H1 (cell line): ENCODE results near the gene NFIX. TPM values are rescaled to one million over a fixed set of nuclear protein-coding genes. Genes with fewer than 3 reads are reported as not detected.
A peak's percentile ranks its signal among the peaks of the same experiment; 100 is the strongest.

Source experiments
- CTCF ChIA-PET: fragments of 300-600 bp; sonication (Branson Sonifier 250); formaldehyde crosslinking; loops from one replicate; lab custom pipeline; 2021; ENCODE audit not compliant: partially characterized antibody; lab: Charles Lee
- POLR2A ChIA-PET: fragments of 300-600 bp; sonication (Branson Sonifier 250); formaldehyde crosslinking; loops from one replicate; lab custom pipeline; 2021; ENCODE audit warnings: inconsistent platforms; ENCODE audit not compliant: partially characterized antibody; lab: Charles Lee
- DNase-seq, 2 experiments: peaks; one replicate each; pipeline versions ENCODE4 v3.0.0 to v3.0.0-alpha.2; 2010 to 2022; ENCODE audit warnings: low spot score in 2 of 2, low read depth in 1 of 2, mixed read lengths in 1 of 2
- FAIRE-seq: peaks from 2 replicates; lab custom pipeline; 2011; peaks lifted over from hg19 to GRCh38; lab: Jason Lieb, UNC
- H2AFZ ChIP-seq: 2 replicates; pipeline ENCODE4 v1.8.1; 2012; ENCODE audit warnings: low read length, inconsistent platforms
- H2AK5ac ChIP-seq: 2 replicates; pipeline ENCODE4 v1.6.1; 2013; ENCODE audit warnings: low read depth, low read length
- H2BK120ac ChIP-seq: replicated peaks from 2 replicates; pipeline ENCODE3; 2013; ENCODE audit warnings: low read depth, low read length, inconsistent platforms
- H2BK12ac ChIP-seq: 2 replicates; pipeline ENCODE4 v1.6.1; 2013; ENCODE audit warnings: low read depth, low read length
- H2BK15ac ChIP-seq: 2 replicates; pipeline ENCODE4 v1.6.1; 2013; ENCODE audit warnings: low read length
- H2BK20ac ChIP-seq: 2 replicates; pipeline ENCODE4 v1.6.1; 2013; ENCODE audit warnings: low read length
- H2BK5ac ChIP-seq: 2 replicates; pipeline ENCODE4 v1.6.1; 2013; ENCODE audit warnings: low read depth, low read length
- H3K14ac ChIP-seq: 2 replicates; pipeline ENCODE4 v1.6.1; 2013; ENCODE audit warnings: inconsistent platforms; ENCODE audit not compliant: insufficient read length
- H3K18ac ChIP-seq: 2 replicates; pipeline ENCODE4 v1.6.1; 2013; ENCODE audit warnings: low read length; ENCODE audit errors: extremely low read depth
- H3K23ac ChIP-seq: 2 replicates; pipeline ENCODE4 v1.6.1; 2013; ENCODE audit warnings: inconsistent platforms; ENCODE audit not compliant: insufficient read length
- H3K23me2 ChIP-seq: 2 replicates; pipeline ENCODE4 v1.6.1; 2013; ENCODE audit warnings: low read depth, low read length
- H3K27ac ChIP-seq: 2 replicates; pipeline ENCODE4 v1.6.1; 2011; ENCODE audit warnings: low read depth, low read length, inconsistent platforms
- H3K27me3 ChIP-seq, 4 experiments: replicated peaks in 1 of 4; 1 replicate in 1 of 4; 2 replicates in 3 of 4; pipeline versions ENCODE4 v1.6.1 to v1.8.1; 2011 to 2013; ENCODE audit warnings: low read length in 3 of 4, mild to moderate bottlenecking in 3 of 4, inconsistent platforms in 2 of 4, mixed read lengths in 2 of 4, moderate library complexity in 1 of 4; ENCODE audit not compliant: control insufficient read depth in 3 of 4, insufficient read depth in 3 of 4; ENCODE audit errors: extremely low read depth in 1 of 4
- H3K36me3 ChIP-seq, 4 experiments: 2 replicates each; pipeline versions ENCODE4 v1.6.1 to v1.8.1; 2011 to 2013; ENCODE audit warnings: mild to moderate bottlenecking in 4 of 4, low read length in 3 of 4, moderate library complexity in 2 of 4, control low read depth in 1 of 4, inconsistent platforms in 1 of 4; ENCODE audit not compliant: insufficient read depth in 4 of 4, control insufficient read depth in 2 of 4
- H3K4ac ChIP-seq: replicated peaks from 2 replicates; pipeline ENCODE3; 2013; ENCODE audit warnings: low read length, low read depth, mixed read lengths, inconsistent platforms; ENCODE audit not compliant: insufficient read length
- H3K4me1 ChIP-seq, 4 experiments: replicated peaks in 1 of 4; 1 replicate in 1 of 4; 2 replicates in 3 of 4; pipeline versions ENCODE4 v1.6.1 to v1.8.1; 2011 to 2013; ENCODE audit warnings: low read length in 3 of 4, inconsistent platforms in 2 of 4, mixed read lengths in 1 of 4; ENCODE audit not compliant: insufficient read depth in 4 of 4, control insufficient read depth in 3 of 4
- H3K4me2 ChIP-seq, 2 experiments: 2 replicates each; pipeline versions ENCODE4 v1.6.1 to v1.8.1; 2011 to 2013; ENCODE audit warnings: low read depth in 2 of 2, low read length in 2 of 2, control low read depth in 1 of 2, inconsistent platforms in 1 of 2, mild to moderate bottlenecking in 1 of 2; ENCODE audit not compliant: insufficient read depth in 1 of 2
- H3K4me3 ChIP-seq, 4 experiments: fragments of 200-600, 300-600 bp in 1 of 4; sonication (generic), shearing (Covaris generic), sonication (Bioruptor Twin) in 1 of 4; 2 replicates each; pipeline versions ENCODE4 v1.5.1 to v1.8.1; 2011 to 2016; ENCODE audit warnings: low read length in 4 of 4, low read depth in 3 of 4, control low read depth in 2 of 4, inconsistent platforms in 2 of 4, mild to moderate bottlenecking in 2 of 4, mixed read lengths in 1 of 4, moderate library complexity in 1 of 4; ENCODE audit not compliant: insufficient read depth in 2 of 4; ENCODE audit errors: extremely low read depth in 1 of 4
- H3K56ac ChIP-seq: replicated peaks from 2 replicates; pipeline ENCODE3; 2013; ENCODE audit warnings: low read depth, mild to moderate bottlenecking, mixed read lengths, low read length, inconsistent platforms; ENCODE audit not compliant: insufficient read length
- H3K79me1 ChIP-seq: 2 replicates; pipeline ENCODE4 v1.6.1; 2013; ENCODE audit warnings: low read depth, low read length, control low read depth
- H3K79me2 ChIP-seq, 2 experiments: 2 replicates each; pipeline versions ENCODE4 v1.6.1 to v1.8.1; 2012 to 2013; ENCODE audit warnings: low read length in 2 of 2, mild to moderate bottlenecking in 2 of 2, inconsistent platforms in 1 of 2; ENCODE audit not compliant: insufficient read depth in 2 of 2, control insufficient read depth in 1 of 2
- H3K9ac ChIP-seq, 4 experiments: replicated peaks in 1 of 4; 1 replicate in 1 of 4; 2 replicates in 3 of 4; pipeline versions ENCODE4 v1.6.1 to v1.8.1; 2011 to 2013; ENCODE audit warnings: low read depth in 3 of 4, low read length in 3 of 4, control low read depth in 2 of 4, mild to moderate bottlenecking in 2 of 4, moderate library complexity in 2 of 4, inconsistent platforms in 1 of 4; ENCODE audit errors: extremely low read depth in 1 of 4
- H3K9me3 ChIP-seq, 2 experiments: 2 replicates each; pipeline versions ENCODE4 v1.6.1 to v1.8.1; 2012 to 2013; ENCODE audit warnings: mild to moderate bottlenecking in 2 of 2, moderate library complexity in 2 of 2, control low read depth in 1 of 2, inconsistent platforms in 1 of 2, low read depth in 1 of 2, low read length in 1 of 2, mixed read lengths in 1 of 2; ENCODE audit not compliant: insufficient read depth in 2 of 2
- H4K20me1 ChIP-seq, 2 experiments: replicated peaks in 1 of 2; 2 replicates each; pipeline versions ENCODE3 to v1.8.1; 2011 to 2013; ENCODE audit warnings: inconsistent platforms in 2 of 2, low read length in 2 of 2, mild to moderate bottlenecking in 1 of 2; ENCODE audit not compliant: insufficient read depth in 2 of 2, control insufficient read depth in 1 of 2
- H4K5ac ChIP-seq: 2 replicates; pipeline ENCODE4 v1.6.1; 2013; ENCODE audit warnings: low read length, low read depth, mixed read lengths, inconsistent platforms; ENCODE audit not compliant: insufficient read length
- H4K8ac ChIP-seq: 2 replicates; pipeline ENCODE4 v1.8.0; 2013; ENCODE audit warnings: mild to moderate bottlenecking, moderate library complexity, low read length, inconsistent platforms; ENCODE audit not compliant: insufficient read depth; ENCODE audit errors: extremely low read depth
- H4K91ac ChIP-seq: replicated peaks from 2 replicates; pipeline ENCODE3; 2013; ENCODE audit warnings: low read length, mixed read lengths, inconsistent platforms; ENCODE audit not compliant: insufficient read length
- CHD1 ChIP-seq: IDR thresholded peaks from 2 replicates; pipeline ENCODE4 v1.6.1; 2012; ENCODE audit warnings: low read depth, low read length, improper control_type of control experiment
- CHD2 ChIP-seq: IDR thresholded peaks from 2 replicates; pipeline ENCODE4 v1.6.1; 2012; ENCODE audit warnings: low read length, improper control_type of control experiment
- JUN ChIP-seq: IDR thresholded peaks from 2 replicates; pipeline ENCODE4 v1.6.1; 2011; ENCODE audit warnings: low read depth, mild to moderate bottlenecking, improper control_type of control experiment, low read length
- KDM5A ChIP-seq: fragments of 200-600 bp; IDR thresholded peaks from 2 replicates; pipeline ENCODE4 v1.7.1; 2012; ENCODE audit warnings: mild to moderate bottlenecking, low read length, inconsistent platforms, mixed read lengths
- NANOG ChIP-seq: IDR thresholded peaks from 2 replicates; pipeline ENCODE4 v1.6.1; 2011; ENCODE audit warnings: low read length, low read depth, mild to moderate bottlenecking, inconsistent platforms; ENCODE audit not compliant: insufficient read depth, poor library complexity, severe bottlenecking
- POLR2AphosphoS5 ChIP-seq: IDR thresholded peaks from 2 replicates; pipeline ENCODE4 v1.6.1; 2011; ENCODE audit warnings: low read depth, low read length
- RXRA ChIP-seq: IDR thresholded peaks from 2 replicates; pipeline ENCODE4 v1.6.1; 2011; ENCODE audit warnings: low read depth, mild to moderate bottlenecking, low read length, moderate library complexity; ENCODE audit not compliant: insufficient read depth
- SP2 ChIP-seq: IDR thresholded peaks from 2 replicates; pipeline ENCODE4 v1.6.1; 2012; ENCODE audit warnings: mild to moderate bottlenecking, low read length, inconsistent platforms
- TCF12 ChIP-seq: IDR thresholded peaks from 2 replicates; pipeline ENCODE4 v1.6.1; 2011; ENCODE audit warnings: low read depth, mild to moderate bottlenecking, low read length
- WGBS, 2 experiments: shearing (Covaris generic) in 1 of 2; methylation state at CpG; one replicate each; pipeline versions ENCODE4 v1.1.6 to v1.1.7; 2013 to 2015; ENCODE audit warnings: low lambda C conversion rate in 2 of 2, mixed read lengths in 2 of 2, inconsistent platforms in 1 of 2, low coverage in 1 of 2, missing lambda C conversion rate in 1 of 2; ENCODE audit not compliant: insufficient replicate concordance in 2 of 2, insufficient coverage in 1 of 2, insufficient read length in 1 of 2; ENCODE audit errors: extremely low coverage in 1 of 2, missing lambda C conversion rate in 1 of 2; 5-methylcytosine and 5-hydroxymethylcytosine counted together
- polyA plus RNA-seq, 7 experiments: library from polyadenylated mRNA; depleted of rRNA in 3 of 7; stranded (reverse) in 5 of 7; unstranded in 2 of 7; fragments of >200 nt in 5 of 7; fragments of 200-250 nt in 2 of 7; gene quantifications; 1 replicate in 5 of 7; 2 replicates in 1 of 7; 4 replicates in 1 of 7; pipeline versions ENCODE4 v1.2.1 to v1.2.3, GENCODE V29; 2011 to 2013; ENCODE audit warnings: missing spikeins in 2 of 7, mixed read lengths in 2 of 7
- total RNA-seq: library from RNA; stranded (reverse); fragmentation: NEBNext Ultra II Directional; extraction: Animal tissue kit (Norgen Biotek cat#: 25700); gene quantifications from 2 replicates; pipeline ENCODE4 v1.2.1, GENCODE V29; 2021
- TF ChIP-seq, protein P1 (sequence below): IDR thresholded peaks from 2 replicates; pipeline ENCODE4 v1.6.1; 2011; ENCODE audit warnings: low read length, improper control_type of control experiment

NFIX gene
- total and polyA plus RNA-seq, 2 of the 8 experiments (the other 6 are each of a cell fraction or from before 2014, with no cell fraction given) = 0.03 to 0.20 TPM

- Histone ChIP-seq H3K23ac (no peak overlapping the region), H3K4me3 (peak overlapping the region; percentile 76 to 100 (median 84)), H3K4me1 (peaks cover 14 to 36% (median 26%) of the 10 kb centered on the region in 4 experiments), H3K56ac (peak overlapping the region; percentile 98), H4K20me1 (peaks cover 44 to 45% of the 10 kb centered on the region in 2 experiments), H2BK15ac (peak overlapping the region; percentile 61; the same call in 1 of the 2 replicates), H3K23me2 (peaks cover 8% of the 10 kb centered on the region; the same call in 1 of the 2 replicates), H3K4me2 (peak overlapping the region; percentile 70 to 81), H3K9me3 (no peaks in the 10 kb centered on the region), H3K36me3 (peaks cover 0 to 12% (median 9%) of the 10 kb centered on the region in 4 experiments; a peak in 6 of 8 replicates), H3K9ac (peak overlapping the region; percentile 82 to 99 (median 94)), H3K79me2 (peaks cover 52 to 68% of the 10 kb centered on the region in 2 experiments), H3K27ac (peak overlapping the region; percentile 97), H2BK20ac (no peak overlapping the region), H2AK5ac (0 out of 2 replicates have a peak overlapping the region, but pooled peaks have one; percentile 55), H4K5ac (peak overlapping the region; percentile 85), H3K27me3 (no peaks in the 10 kb centered on the region), H2AFZ (no peak overlapping the region), H3K14ac (peak overlapping the region; percentile 6), H3K18ac (peak overlapping the region; percentile 95), H4K91ac (peak overlapping the region; percentile 97), H2BK12ac (peak overlapping the region; percentile 97; the same call in 1 of the 2 replicates), H4K8ac (peak overlapping the region; percentile 98; the same call in 1 of the 2 replicates), H2BK120ac (no peak overlapping the region), H3K4ac (peak overlapping the region; percentile 94), H3K79me1 (peaks cover 36% of the 10 kb centered on the region), H2BK5ac (peak overlapping the region; percentile 99)
- DNase-seq = peak; percentile 78 to 92
- ChIA-PET POLR2A (interaction anchor here (0.6 to 19.5 kb wide), 20 partner anchors 14 to 247 kb away, joined by 3 to 228 read pairs (median 4); partner anchors contain the start of genes GADD45GIP1, GCDH, IER2 and LYL1), CTCF (interaction anchor here (0.9 to 2.8 kb wide), 5 partner anchors 9 to 153 kb away, joined by 3 to 7 read pairs (median 4); no protein-coding TSS in a partner anchor)
- FAIRE-seq = no peak
- WGBS, 2 experiments = 2% methylated on average over 25 of the region's 57 CpGs; no CpG with 5 or more reads in 1 of the 2 experiments
- TF ChIP-seq JUN = no peak
- TF ChIP-seq KDM5A = peak; percentile 34; the same call in 1 of the 2 replicates
- 0 out of 2 replicates have a peak, but pooled peaks have one; percentile 52 for TF ChIP-seq TCF12
- TF ChIP-seq POLR2AphosphoS5 = no peak
- no peak for TF ChIP-seq SP2
- TF ChIP-seq, protein P1, sequence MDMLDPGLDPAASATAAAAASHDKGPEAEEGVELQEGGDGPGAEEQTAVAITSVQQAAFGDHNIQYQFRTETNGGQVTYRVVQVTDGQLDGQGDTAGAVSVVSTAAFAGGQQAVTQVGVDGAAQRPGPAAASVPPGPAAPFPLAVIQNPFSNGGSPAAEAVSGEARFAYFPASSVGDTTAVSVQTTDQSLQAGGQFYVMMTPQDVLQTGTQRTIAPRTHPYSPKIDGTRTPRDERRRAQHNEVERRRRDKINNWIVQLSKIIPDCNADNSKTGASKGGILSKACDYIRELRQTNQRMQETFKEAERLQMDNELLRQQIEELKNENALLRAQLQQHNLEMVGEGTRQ = no peak; the same call in 1 of the 2 replicates
- no peak for TF ChIP-seq CHD1
- TF ChIP-seq NANOG = no peak
- TF ChIP-seq CHD2 = no peak
- TF ChIP-seq RXRA = 0 out of 2 replicates have a peak, but pooled peaks have one; percentile 79
Observed at GRCh38 chr19:13118424-13119193, 123.3 kb downstream of the NFIX start.
